Activated CD4-positive, alpha-beta memory T cell treated with anti-CD3 and anti-CD28 coated beads for 36 hours (primary cell): ENCODE data around the gene LRP5. TPM values are rescaled to one million over a fixed set of nuclear protein-coding genes. Genes with fewer than 3 reads are reported as not detected.
A peak's percentile ranks its signal among the peaks of the same experiment; 100 is the strongest.
"Not testable (repeated sequence)": the region's sequence is repeated elsewhere in the genome, so short reads cannot be mapped to it uniquely, and the experiment has no call there.

Experiments used
- CTCF ChIA-PET: fragments of 350-600 bp; sonication (Branson Sonifier 250); formaldehyde crosslinking; loops from one replicate; lab custom pipeline; 2021; ENCODE audit warnings: antibody characterized with exemption, inconsistent platforms; lab: Charles Lee
- POLR2A ChIA-PET: fragments of 350-600 bp; sonication (Branson Sonifier 250); formaldehyde crosslinking; loops from one replicate; lab custom pipeline; 2021; ENCODE audit warnings: antibody characterized with exemption; lab: Charles Lee
- DNase-seq: peaks from one replicate; pipeline ENCODE4 v3.0.0-alpha.2; 2020
- H3K27ac Mint-ChIP-seq: one replicate; pipeline ENCODE4 v1.8.0; 2021; ENCODE audit warnings: mixed read lengths
- H3K27me3 Mint-ChIP-seq: one replicate; pipeline ENCODE4 v1.8.0; 2021; ENCODE audit warnings: mixed read lengths
- H3K36me3 Mint-ChIP-seq: one replicate; pipeline ENCODE4 v1.8.0; 2021; ENCODE audit warnings: mixed read lengths
- H3K4me1 Mint-ChIP-seq: one replicate; pipeline ENCODE4 v1.8.0; 2021; ENCODE audit warnings: low read depth, mixed read lengths
- H3K4me3 Mint-ChIP-seq: one replicate; pipeline ENCODE4 v1.8.0; 2021; ENCODE audit warnings: mild to moderate bottlenecking, mixed read lengths
- H3K9me3 Mint-ChIP-seq: one replicate; pipeline ENCODE4 v1.8.0; 2021; ENCODE audit warnings: mixed read lengths
- intact Hi-C: fragments of 100-400 bp; cut with micrococcal nuclease; formaldehyde crosslinking; loops from one replicate; pipeline ENCODE4 v1.15.1; 2023
- total RNA-seq, 2 experiments: library from RNA; stranded (reverse); gene quantifications; one replicate each; pipeline ENCODE4 v1.2.3, GENCODE V29; 2021

LRP5 gene
- total RNA-seq, 2 experiments from 2014 or later = 6.1 to 7.6 TPM

GRCh38 chr11:68397256-68397655 is 84.9 kb downstream of the LRP5 start:
- no peak overlapping the region for H3K27ac Mint-ChIP-seq
- POLR2A ChIA-PET = no interaction called here
- intact Hi-C loops = no loop called here
- no peak overlapping the region for H3K4me3 Mint-ChIP-seq
- H3K4me1 Mint-ChIP-seq = no peaks in the 10 kb centered on the region
- CTCF ChIA-PET = no interaction called here
- H3K36me3 Mint-ChIP-seq = no peaks in the 10 kb centered on the region
- no peaks in the 10 kb centered on the region for H3K27me3 Mint-ChIP-seq
- DNase-seq = no peak
- H3K9me3 Mint-ChIP-seq = no peaks in the 10 kb centered on the region

DNA sequence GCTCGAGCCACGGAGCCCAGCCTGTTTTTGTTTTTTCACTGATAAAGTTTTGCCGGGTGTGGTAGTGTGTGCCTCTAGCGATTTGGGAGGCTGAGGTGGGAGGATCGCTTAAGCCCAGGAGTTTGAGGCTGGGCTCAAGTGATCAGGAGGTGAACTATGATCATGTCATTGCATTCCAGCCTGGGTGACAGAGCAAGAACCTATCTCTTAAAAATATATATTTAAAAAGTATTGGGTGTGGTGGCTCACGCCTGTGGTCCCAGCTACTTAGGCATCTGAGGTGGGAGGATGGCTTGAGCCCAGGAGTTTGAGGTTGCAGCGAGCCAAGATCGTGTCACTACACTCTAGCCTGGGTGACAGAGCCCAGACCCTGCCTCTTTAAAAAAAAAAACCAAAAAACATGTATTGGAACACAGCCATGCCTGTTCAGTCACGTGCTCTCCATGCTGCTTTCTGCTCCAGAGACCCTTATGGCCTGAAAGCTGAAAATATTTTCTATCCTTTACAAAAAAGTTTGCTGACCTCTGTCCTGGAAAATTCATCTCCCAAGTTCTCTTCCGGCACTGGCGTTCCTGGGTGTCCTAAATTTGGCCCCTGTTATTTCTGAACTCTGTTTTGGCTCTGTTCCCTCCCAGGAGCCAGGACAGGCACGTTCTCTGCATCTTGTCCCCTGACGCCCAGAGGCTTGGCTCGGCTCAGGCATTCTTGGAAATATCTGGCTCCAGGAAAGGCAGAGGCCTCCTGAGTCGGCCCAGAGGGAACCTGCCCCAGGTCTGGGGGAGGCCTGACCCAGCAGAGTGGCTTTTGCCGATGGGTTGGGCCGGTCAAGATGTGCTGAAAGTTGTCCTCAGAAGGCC is 86.8 kb downstream of the LRP5 start:
- CTCF ChIA-PET = no interaction called here
- H3K27me3 Mint-ChIP-seq = no peaks in the 10 kb centered on the region
- no peak overlapping the region for H3K27ac Mint-ChIP-seq
- POLR2A ChIA-PET = interaction anchor here (0.6 kb wide), 1 partner anchor 397 kb away, joined by 3 read pairs; no protein-coding TSS in a partner anchor
- H3K4me1 Mint-ChIP-seq = no peaks in the 10 kb centered on the region
- H3K4me3 Mint-ChIP-seq = no peak overlapping the region
- intact Hi-C loops = no loop called here
- H3K9me3 Mint-ChIP-seq = no peaks in the 10 kb centered on the region
- H3K36me3 Mint-ChIP-seq = no peaks in the 10 kb centered on the region
- DNase-seq = no peak

DNA sequence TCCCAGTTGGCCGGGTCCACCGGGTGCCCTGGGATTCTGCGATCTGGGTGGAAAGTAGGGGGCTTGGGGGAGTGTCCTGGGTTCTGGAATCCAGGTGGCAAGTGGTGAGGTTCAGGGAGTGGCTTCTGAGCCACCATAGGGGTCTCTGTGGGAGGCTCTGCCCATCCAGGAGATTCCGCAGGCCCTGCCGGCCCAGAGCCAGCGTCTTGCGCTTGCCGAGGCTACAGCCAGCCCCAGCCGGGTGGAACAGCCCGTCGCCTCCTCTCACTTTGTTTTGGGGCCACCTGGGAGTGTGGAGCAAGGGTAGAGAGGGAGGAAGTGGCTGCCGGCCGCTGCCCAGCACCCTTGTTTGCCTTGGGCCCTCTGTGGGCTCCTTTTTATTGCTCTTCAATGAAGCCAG is 87.5 kb downstream of the LRP5 start:
- POLR2A ChIA-PET = no interaction called here
- Mint-ChIP-seq H3K36me3 (no peaks in the 10 kb centered on the region), H3K4me3 (no peak overlapping the region), H3K27ac (no peak overlapping the region), H3K27me3 (no peaks in the 10 kb centered on the region), H3K9me3 (no peaks in the 10 kb centered on the region), H3K4me1 (no peaks in the 10 kb centered on the region)
- intact Hi-C loops = no loop called here
- CTCF ChIA-PET = no interaction called here
- no peak for DNase-seq

GRCh38 chr11:68400584-68400983 is 88.2 kb downstream of the LRP5 start:
- H3K36me3 Mint-ChIP-seq, H3K27ac Mint-ChIP-seq, POLR2A ChIA-PET, H3K27me3 Mint-ChIP-seq, H3K4me1 Mint-ChIP-seq, intact Hi-C loops, CTCF ChIA-PET, H3K4me3 Mint-ChIP-seq, DNase-seq, H3K9me3 Mint-ChIP-seq: not testable (repeated sequence)

GRCh38 chr11:68401856-68402255 is 89.5 kb downstream of the LRP5 start:
- no peaks in the 10 kb centered on the region for H3K9me3 Mint-ChIP-seq

DNA sequence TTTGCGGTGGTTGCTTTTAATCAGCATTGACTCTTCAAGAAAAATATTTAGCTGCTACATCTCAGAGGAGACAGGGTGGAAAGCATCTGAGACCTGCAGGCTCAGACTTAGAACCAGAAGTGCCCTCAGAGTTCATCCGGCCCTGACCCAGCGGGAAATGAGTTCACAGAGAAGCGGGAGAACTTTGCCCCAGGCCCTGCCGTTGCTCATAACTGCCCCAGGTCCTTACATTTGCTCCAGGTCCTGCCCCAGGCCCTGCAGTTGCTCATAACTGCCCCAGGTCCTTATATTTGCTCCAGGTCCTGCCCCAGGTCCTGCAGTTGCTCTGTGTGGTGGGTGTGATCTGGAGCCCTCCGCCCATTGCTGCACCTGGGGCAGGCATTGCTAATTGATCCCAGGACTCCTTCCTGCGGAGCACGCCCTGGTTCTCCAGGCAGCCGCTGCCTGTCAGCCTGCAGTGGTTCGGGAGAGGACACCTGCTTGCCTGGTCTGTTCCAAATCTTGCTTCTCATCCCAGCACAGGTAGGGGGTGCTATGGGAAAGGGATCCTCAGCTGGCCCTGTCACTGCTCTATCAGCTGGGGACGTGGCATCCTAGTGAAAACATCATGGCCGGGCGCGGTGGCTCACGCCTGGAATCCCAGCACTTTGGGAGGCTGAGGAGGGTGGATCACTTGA is 90.1 kb downstream of the LRP5 start:
- H3K36me3 Mint-ChIP-seq = peaks cover 1% of the 10 kb centered on the region
- CTCF ChIA-PET = no interaction called here
- POLR2A ChIA-PET = no interaction called here
- no peaks in the 10 kb centered on the region for H3K27me3 Mint-ChIP-seq
- no peaks in the 10 kb centered on the region for H3K4me1 Mint-ChIP-seq
- peak; percentile 21 for DNase-seq
- no peak overlapping the region for H3K27ac Mint-ChIP-seq
- H3K4me3 Mint-ChIP-seq = no peak overlapping the region
- H3K9me3 Mint-ChIP-seq = no peaks in the 10 kb centered on the region
- intact Hi-C loops = loop anchor here (2.0 kb wide), 1 partner anchor 44 kb away; no protein-coding TSS in a partner anchor

More at GRCh38 chr11:68401856-68402255, 89.5 kb downstream of the LRP5 start:
- Mint-ChIP-seq H3K27ac (no peak overlapping the region), H3K27me3 (no peaks in the 10 kb centered on the region), H3K36me3 (peaks cover under 1% of the 10 kb centered on the region), H3K4me3 (no peak overlapping the region), H3K4me1 (no peaks in the 10 kb centered on the region)
- ChIA-PET POLR2A (no interaction called here), CTCF (no interaction called here)
- no peak for DNase-seq
- intact Hi-C loops = loop anchor here (2.0 kb wide), 1 partner anchor 45 kb away; no protein-coding TSS in a partner anchor

DNA sequence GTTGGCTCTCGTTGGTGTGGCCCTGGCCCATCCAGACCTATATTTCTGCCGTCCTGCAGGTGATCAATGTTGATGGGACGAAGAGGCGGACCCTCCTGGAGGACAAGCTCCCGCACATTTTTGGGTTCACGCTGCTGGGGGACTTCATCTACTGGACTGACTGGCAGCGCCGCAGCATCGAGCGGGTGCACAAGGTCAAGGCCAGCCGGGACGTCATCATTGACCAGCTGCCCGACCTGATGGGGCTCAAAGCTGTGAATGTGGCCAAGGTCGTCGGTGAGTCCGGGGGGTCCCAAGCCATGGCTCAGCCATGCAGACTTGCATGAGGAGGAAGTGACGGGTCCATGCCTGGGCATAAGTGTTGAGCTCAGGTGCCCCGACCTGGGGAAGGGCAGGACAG is 91.0 kb downstream of the LRP5 start:
- H3K9me3 Mint-ChIP-seq = no peaks in the 10 kb centered on the region
- ChIA-PET CTCF (no interaction called here), POLR2A (interaction anchor here (0.6 kb wide), 1 partner anchor 1331 kb away, joined by 3 read pairs; no protein-coding TSS in a partner anchor)
- DNase-seq = no peak
- H3K27ac Mint-ChIP-seq = no peak overlapping the region
- H3K4me1 Mint-ChIP-seq = no peaks in the 10 kb centered on the region
- no peak overlapping the region for H3K4me3 Mint-ChIP-seq
- H3K36me3 Mint-ChIP-seq = peaks cover 1% of the 10 kb centered on the region
- intact Hi-C loops = loop anchor here (2.0 kb wide), 1 partner anchor 43 kb away; no protein-coding TSS in a partner anchor
- no peaks in the 10 kb centered on the region for H3K27me3 Mint-ChIP-seq

DNA sequence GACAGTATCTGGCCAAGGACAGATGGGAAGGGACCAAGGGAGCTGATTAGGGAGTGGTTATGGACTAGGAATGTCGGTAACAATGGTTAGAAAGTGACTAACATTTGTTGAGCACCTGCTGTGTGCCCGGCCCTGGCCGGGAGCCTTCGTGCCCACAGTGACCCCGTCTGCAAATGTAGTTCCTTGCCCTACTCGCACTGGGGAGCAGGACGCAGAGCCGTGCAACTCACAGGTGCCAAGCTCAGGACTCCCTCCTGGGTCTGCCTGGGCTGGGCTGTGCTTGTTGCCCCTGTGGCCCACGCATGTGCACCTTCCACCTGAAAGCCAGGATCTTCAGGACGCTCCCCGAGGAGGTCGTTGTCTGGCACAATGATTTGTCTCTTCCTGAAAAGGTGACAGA is 91.4 kb downstream of the LRP5 start:
- peaks cover 1% of the 10 kb centered on the region for H3K36me3 Mint-ChIP-seq
- H3K9me3 Mint-ChIP-seq = no peaks in the 10 kb centered on the region
- no peaks in the 10 kb centered on the region for H3K4me1 Mint-ChIP-seq
- no peaks in the 10 kb centered on the region for H3K27me3 Mint-ChIP-seq
- no peak overlapping the region for H3K27ac Mint-ChIP-seq
- intact Hi-C loops = loop anchor here (2.0 kb wide), 1 partner anchor 43 kb away; no protein-coding TSS in a partner anchor
- DNase-seq = no peak
- CTCF ChIA-PET = no interaction called here
- POLR2A ChIA-PET = interaction anchor here (0.6 kb wide), 1 partner anchor 1331 kb away, joined by 3 read pairs; no protein-coding TSS in a partner anchor
- no peak overlapping the region for H3K4me3 Mint-ChIP-seq

DNA sequence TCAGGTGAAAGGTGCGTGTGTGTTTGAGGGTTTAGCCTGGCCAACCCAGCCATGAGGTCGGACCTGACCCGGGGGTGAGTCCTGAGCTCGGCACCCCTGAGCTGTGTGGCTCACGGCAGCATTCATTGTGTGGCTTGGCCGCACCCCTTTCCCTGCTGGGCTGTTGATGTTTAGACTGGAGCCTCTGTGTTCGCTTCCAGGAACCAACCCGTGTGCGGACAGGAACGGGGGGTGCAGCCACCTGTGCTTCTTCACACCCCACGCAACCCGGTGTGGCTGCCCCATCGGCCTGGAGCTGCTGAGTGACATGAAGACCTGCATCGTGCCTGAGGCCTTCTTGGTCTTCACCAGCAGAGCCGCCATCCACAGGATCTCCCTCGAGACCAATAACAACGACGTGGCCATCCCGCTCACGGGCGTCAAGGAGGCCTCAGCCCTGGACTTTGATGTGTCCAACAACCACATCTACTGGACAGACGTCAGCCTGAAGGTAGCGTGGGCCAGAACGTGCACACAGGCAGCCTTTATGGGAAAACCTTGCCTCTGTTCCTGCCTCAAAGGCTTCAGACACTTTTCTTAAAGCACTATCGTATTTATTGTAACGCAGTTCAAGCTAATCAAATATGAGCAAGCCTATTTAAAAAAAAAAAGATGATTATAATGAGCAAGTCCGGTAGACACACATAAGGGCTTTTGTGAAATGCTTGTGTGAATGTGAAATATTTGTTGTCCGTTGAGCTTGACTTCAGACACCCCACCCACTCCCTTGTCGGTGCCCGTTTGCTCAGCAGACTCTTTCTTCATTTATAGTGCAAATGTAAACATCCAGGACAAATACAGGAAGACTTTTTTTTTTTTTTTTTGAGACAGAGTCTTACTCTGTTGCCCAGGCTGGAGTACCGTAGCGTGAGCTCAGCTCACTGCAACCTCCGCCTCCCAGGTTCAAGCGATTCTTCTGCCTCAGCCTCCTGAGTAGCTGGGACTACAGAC is 94.2 kb downstream of the LRP5 start:
- CTCF ChIA-PET = no interaction called here
- Mint-ChIP-seq H3K4me3 (no peak overlapping the region), H3K36me3 (peaks cover 1% of the 10 kb centered on the region), H3K9me3 (no peaks in the 10 kb centered on the region), H3K27ac (no peak overlapping the region), H3K4me1 (no peaks in the 10 kb centered on the region), H3K27me3 (no peaks in the 10 kb centered on the region)
- POLR2A ChIA-PET = interaction anchor here (0.6 kb wide), 1 partner anchor 509 kb away, joined by 3 read pairs; no protein-coding TSS in a partner anchor
- DNase-seq = no peak
- intact Hi-C loops = no loop called here

DNA sequence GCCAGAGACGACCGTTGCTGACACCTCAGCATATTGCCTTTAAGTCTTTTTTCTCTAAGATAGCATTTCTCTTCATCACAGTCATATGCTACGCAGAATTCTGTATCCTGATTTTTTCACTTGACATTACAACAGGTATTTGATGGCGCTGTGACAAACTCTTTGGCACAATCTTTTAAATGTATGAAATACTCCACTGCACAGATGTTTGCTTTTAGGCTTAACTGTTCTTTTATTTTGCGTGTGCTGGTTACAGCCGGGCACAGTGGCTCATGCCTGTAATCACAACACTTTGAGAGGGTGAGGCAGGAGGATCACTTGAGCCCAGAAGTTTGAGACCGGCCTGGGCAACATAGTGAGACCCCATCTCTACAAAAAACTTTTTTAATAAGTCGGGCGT is 96.1 kb downstream of the LRP5 start:
- Mint-ChIP-seq H3K36me3 (peaks cover 1% of the 10 kb centered on the region), H3K27ac (no peak overlapping the region), H3K4me1 (peaks cover 2% of the 10 kb centered on the region), H3K9me3 (no peaks in the 10 kb centered on the region), H3K4me3 (no peak overlapping the region), H3K27me3 (no peaks in the 10 kb centered on the region)
- POLR2A ChIA-PET = no interaction called here
- CTCF ChIA-PET = no interaction called here
- intact Hi-C loops = no loop called here
- DNase-seq = no peak

GRCh38 chr11:68409748-68410344 is 97.5 kb downstream of the LRP5 start:
- intact Hi-C loops = no loop called here
- Mint-ChIP-seq H3K27me3 (no peaks in the 10 kb centered on the region), H3K4me1 (peaks cover 2% of the 10 kb centered on the region), H3K9me3 (no peaks in the 10 kb centered on the region), H3K27ac (no peak overlapping the region), H3K4me3 (no peak overlapping the region), H3K36me3 (peaks cover 1% of the 10 kb centered on the region)
- POLR2A ChIA-PET = no interaction called here
- CTCF ChIA-PET = interaction anchor here (0.7 kb wide), 1 partner anchor 36 kb away, joined by 3 read pairs; no protein-coding TSS in a partner anchor
- DNase-seq = no peak
